ENCODE measurements around the gene SPTLC3. TPM values are rescaled to one million over a fixed set of nuclear protein-coding genes. Genes with fewer than 3 reads are reported as not detected.
A peak's percentile ranks its signal among the peaks of the same experiment; 100 is the strongest.

SPTLC3 gene
- total RNA-seq, 1 donor from 2014 or later: 0.46 TPM

DNA sequence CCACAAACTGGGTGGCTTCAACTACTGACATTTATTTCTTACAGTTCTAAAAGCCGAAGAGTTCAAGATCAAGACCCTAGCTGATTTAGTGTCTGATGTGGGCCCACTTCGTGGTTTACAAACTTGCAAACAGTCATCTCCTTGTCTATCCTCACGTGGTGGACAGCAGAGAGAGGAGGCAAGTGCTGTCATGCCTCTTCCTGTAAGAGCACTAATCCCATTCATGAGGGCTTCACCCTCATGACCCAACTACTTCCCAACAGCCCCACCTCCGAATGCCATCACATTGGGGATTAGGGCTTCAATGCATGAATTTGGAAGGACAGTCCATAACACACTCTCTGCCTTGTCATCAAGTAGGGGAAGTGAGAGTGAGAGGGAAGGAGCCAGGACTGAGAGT, 196.7 kb downstream of the SPTLC3 start:
- TF ChIP-seq CTCF (conservative IDR thresholded peaks at IDR 0.05; ENCODE audit: low read depth, low read length): no peak
- no peak for DNase-seq (ENCODE audit: low read depth)
- no peak overlapping the region for H3K4me3 ChIP-seq (ENCODE audit: low read depth, low read length)

GRCh38 chr20:13205848-13206434, 197.2 kb downstream of the SPTLC3 start:
- TF ChIP-seq CTCF (conservative IDR thresholded peaks at IDR 0.05; ENCODE audit: low read depth, low read length): no peak
- DNase-seq (ENCODE audit: low read depth): no peak
- no peak overlapping the region for H3K4me3 ChIP-seq (ENCODE audit: low read depth, low read length)

DNA sequence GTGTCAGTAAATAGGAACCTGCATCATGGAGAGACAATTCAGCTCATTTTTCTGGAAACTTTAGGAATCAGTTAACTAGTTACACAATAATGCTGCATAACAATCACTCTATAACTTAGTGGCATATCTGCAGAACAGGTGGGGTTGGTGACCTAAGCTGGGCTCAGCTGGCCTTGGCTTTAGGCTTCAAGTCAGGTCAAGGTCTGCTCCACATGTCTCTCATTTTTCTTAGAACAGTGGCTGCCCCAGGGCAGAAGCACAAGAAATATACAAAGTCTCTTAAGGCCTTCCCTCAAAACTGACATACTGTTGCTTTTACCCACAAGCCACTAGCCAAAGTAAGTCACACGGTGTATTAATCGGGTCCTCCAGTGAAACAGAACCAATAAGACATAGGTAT, 198.2 kb downstream of the SPTLC3 start:
- no peak overlapping the region for H3K4me3 ChIP-seq (ENCODE audit: low read depth, low read length)
- TF ChIP-seq CTCF (conservative IDR thresholded peaks at IDR 0.05; ENCODE audit: low read depth, low read length): no peak
- no peak for DNase-seq (ENCODE audit: low read depth)

- no peak for TF ChIP-seq CTCF (conservative IDR thresholded peaks at IDR 0.05; ENCODE audit: low read depth, low read length)
- no peak overlapping the region for H3K4me3 ChIP-seq (ENCODE audit: low read depth, low read length)
- DNase-seq (ENCODE audit: low read depth): no peak
These were observed 203.3 kb downstream of the SPTLC3 start for GRCh38 chr20:13211956-13212618.

GRCh38 chr20:13212750-13213149, 204.0 kb downstream of the SPTLC3 start:
- TF ChIP-seq CTCF (conservative IDR thresholded peaks at IDR 0.05; ENCODE audit: low read depth, low read length): no peak
- no peak overlapping the region for H3K4me3 ChIP-seq (ENCODE audit: low read depth, low read length)
- DNase-seq (ENCODE audit: low read depth): peak; percentile 56

DNA sequence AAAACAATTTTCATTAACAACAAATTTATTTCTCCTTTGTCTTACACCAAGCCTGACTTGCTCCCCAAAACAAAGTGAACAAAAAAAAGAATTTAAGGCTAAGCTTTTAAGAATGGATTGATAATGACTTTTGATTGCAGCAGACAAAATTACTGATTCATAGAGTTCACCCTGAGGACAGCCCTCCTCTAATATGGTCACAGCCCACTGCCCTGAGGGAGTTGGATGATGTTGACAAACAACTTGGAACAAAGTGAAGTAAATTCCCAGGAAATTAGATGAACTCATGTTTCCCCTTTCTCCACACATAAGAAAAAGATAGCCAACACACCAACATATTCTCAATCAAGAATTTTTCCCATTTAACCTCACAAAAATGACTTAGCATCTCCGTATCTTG, 204.6 kb downstream of the SPTLC3 start:
- DNase-seq (ENCODE audit: low read depth): no peak
- no peak for TF ChIP-seq CTCF (conservative IDR thresholded peaks at IDR 0.05; ENCODE audit: low read depth, low read length)
- no peak overlapping the region for H3K4me3 ChIP-seq (ENCODE audit: low read depth, low read length)

DNA sequence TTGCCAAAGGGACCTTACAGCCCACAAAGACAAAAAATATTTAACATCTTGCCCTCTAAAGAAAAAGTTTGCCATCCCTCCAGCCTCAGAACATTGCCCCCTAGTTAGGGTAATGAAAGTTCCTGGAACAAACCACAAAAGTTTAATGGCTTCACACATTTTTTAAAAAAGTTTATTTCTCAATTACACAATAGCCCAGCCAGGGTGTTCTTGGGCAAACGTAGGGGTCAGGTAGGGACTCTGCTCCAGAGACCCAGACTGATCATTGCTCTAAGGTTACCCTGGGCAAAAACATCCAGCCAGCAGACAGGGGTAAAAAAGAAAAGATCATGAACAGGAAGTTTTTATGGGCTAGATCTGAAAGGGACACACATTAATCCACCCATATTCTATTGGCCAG, 207.8 kb downstream of the SPTLC3 start:
- no peak for TF ChIP-seq CTCF (conservative IDR thresholded peaks at IDR 0.05; ENCODE audit: low read depth, low read length)
- H3K4me3 ChIP-seq (ENCODE audit: low read depth, low read length): no peak overlapping the region
- no peak for DNase-seq (ENCODE audit: low read depth)

Measured in epithelial cell of proximal tubule (primary cell).